Left colon (tissue), 2 donors: ENCODE results near the gene DPPA4. TPM values are rescaled to one million over a fixed set of nuclear protein-coding genes. Genes with fewer than 3 reads are reported as not detected.

ENCODE experiments used
- ATAC-seq: fragments of 200-7000 bp; cut with Tn5 transposase; one replicate; pipeline ENCODE4 v1.9.1; 2020; ENCODE audit warnings: mild to moderate bottlenecking, moderate library complexity
- DNase-seq, 2 donors: peaks; one replicate each; pipeline ENCODE4 v3.0.0-alpha.2; 2020
- intact Hi-C, 2 donors: fragments of 100-400 bp; cut with DNase I in 1 of 2; cut with micrococcal nuclease in 1 of 2; formaldehyde crosslinking; loops; one replicate each; pipeline versions ENCODE4 v1.11.2 to v1.14.0; 2022; cut with DNase I, micrococcal nuclease
- total RNA-seq, 2 donors: library from RNA; stranded (reverse); fragmentation: NEBNext Ultra II Directional; extraction: Animal tissue kit (Norgen Biotek cat#: 25700); gene quantifications; one replicate each; pipeline ENCODE4 v1.2.1, GENCODE V29; 2021
- donor health status: DM: no; HTN: no; CAD: no.
- donor health status: DM: yes; HTN: yes; CAD: no.

Gene DPPA4
- total RNA-seq, 2 donors from 2014 or later, result not detected

- ATAC-seq, result no peak
Observed at GRCh38 chr3:109339714-109340648, 2.6 kb upstream of the DPPA4 start.

DNA sequence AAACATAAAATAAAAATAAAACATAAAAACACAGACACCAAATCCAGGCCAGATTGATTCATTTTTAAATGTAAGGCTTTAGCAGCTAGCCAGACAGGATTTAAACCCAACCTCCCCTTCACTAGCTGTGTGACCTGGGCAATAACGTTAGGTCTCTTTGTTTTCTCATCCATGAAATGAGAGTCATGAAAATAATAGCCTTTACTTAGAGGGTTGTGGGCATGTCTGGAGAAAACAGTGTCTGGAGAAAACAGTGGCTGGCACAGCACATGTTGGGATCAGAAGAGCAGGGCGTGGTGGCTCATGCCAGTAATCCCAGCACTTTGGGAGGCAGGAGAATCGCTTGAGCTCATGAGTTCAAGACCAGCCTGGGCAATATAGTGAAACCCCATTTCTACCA, 1.9 kb upstream of the DPPA4 start:
- intact Hi-C loops, result no loop called here
- DNase-seq, result no peak
- no peak for ATAC-seq

More at GRCh38 chr3:109339714-109340648, 2.6 kb upstream of the DPPA4 start:
- intact Hi-C loops, result no loop called here
- DNase-seq, result no peak

DNA sequence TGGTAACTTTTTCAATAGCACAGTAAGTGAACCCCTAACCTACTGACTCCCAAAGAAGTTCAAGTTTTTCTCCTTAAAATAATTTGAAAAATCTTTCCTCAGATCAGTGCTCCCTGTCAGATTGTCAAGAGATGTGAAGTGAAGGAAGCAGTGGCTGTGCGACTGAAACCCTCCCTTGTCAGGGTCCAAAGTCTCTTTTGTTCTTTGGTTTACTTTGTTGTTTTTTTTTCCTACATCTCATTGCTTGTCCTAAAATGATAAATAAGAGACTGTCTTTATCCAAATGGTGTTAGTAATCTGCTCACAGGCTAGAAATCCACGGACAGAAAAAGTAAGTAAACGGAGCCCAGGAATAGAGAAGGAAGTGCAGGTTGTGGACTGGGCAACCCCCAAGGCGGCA, 976 bp upstream of the DPPA4 start:
- ATAC-seq (no peak), DNase-seq (no peak)
- intact Hi-C loops, result no loop called here

GRCh38 chr3:109336291-109336861, 970 bp downstream of the DPPA4 start:
- ATAC-seq (no peak), DNase-seq (no peak)
- intact Hi-C loops, result no loop called here

GRCh38 chr3:109334572-109334971, 2.8 kb downstream of the DPPA4 start:
- DNase-seq (no peak), ATAC-seq (no peak)
- intact Hi-C loops, result no loop called here

GRCh38 chr3:109331692-109332091, 5.7 kb downstream of the DPPA4 start:
- no peak for ATAC-seq
- DNase-seq, result no peak
- intact Hi-C loops, result no loop called here

GRCh38 chr3:109330405-109330804, 6.9 kb downstream of the DPPA4 start:
- DNase-seq, result no peak
- ATAC-seq, result no peak
- intact Hi-C loops, result no loop called here

GRCh38 chr3:109328202-109328601, 9.1 kb downstream of the DPPA4 start:
- no peak for ATAC-seq
- intact Hi-C loops, result no loop called here
- DNase-seq, result no peak

DNA sequence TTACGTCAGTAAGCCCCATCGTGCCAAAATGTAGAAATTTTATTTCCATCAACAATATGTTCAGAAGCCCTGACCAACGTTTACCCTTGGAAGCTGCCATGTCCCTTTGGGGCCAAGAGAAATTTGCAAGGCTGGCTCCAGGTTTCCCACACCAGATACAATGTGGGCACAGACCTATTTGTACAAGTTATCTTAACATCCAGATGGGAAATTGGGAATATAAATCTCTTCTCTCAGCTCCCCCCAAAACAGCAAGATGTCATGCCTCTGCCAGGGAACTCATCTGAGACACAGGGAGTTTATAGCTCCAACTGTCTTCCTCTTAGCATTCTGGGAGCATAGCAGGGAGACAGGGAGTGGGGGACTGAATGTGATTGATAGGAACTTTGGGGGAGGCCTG, 11.7 kb downstream of the DPPA4 start:
- DNase-seq (no peak), ATAC-seq (no peak)
- intact Hi-C loops, result no loop called here

DNA sequence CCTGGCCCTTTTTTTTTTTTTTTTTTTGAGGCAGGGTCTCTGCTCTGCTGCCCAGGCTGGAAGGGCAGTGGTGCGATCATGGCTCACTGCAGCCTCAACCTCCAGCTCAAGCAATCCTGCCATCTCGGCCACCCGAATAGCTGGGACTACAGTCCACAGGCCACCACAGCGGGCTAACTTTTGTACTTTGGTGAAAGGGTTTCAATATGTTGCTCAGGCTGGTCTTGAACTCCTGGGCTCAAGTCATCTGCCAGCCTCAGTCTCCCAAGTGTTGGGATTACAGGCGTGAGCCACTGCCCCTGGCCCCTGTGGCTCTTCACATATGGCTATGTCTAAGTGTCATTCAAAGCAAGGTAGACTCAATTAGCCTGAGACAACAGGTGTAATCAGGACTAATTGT, 12.2 kb downstream of the DPPA4 start:
- intact Hi-C loops, result no loop called here
- ATAC-seq (no peak), DNase-seq (no peak)

DNA sequence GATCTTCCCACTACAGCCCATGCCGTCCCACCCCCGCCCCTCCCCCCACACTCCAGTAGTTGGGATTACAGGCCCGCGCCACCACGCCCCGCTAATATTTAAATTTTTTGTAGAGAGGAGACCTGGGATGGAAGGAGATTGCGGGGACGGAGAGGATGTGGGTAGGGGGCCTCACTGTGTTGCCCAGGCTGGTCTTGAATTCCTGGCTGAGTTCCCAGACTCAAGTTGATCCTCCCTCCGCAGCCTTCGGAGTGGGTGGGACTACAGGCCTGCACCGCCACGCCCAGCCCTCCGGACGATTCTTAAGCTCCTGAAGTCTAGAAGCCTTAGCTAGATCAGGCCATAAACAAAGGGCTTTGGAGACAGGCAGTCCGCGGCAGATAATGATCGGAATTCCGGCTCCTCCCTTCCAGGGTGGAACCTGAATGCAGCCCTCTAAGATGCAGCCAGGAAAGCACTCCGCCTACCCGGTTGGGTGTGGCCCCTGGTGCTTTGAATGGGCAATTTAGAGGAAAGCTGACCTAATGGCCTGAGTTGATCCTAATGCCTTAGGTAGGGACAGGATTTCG, 21.1 kb downstream of the DPPA4 start, which contains the start of gene DPPA2:
Gene DPPA2 (minus strand): TSS at position 356 of the 569 bp plus-strand sequence. CDS start 1,975 bp downstream, outside the sequence.
- intact Hi-C loops, result no loop called here
- ATAC-seq (no peak), DNase-seq (no peak)

GRCh38 chr3:109313061-109313460, 24.3 kb downstream of the DPPA4 start:
- ATAC-seq, result no peak
- no peak for DNase-seq
- intact Hi-C loops, result no loop called here

DNA sequence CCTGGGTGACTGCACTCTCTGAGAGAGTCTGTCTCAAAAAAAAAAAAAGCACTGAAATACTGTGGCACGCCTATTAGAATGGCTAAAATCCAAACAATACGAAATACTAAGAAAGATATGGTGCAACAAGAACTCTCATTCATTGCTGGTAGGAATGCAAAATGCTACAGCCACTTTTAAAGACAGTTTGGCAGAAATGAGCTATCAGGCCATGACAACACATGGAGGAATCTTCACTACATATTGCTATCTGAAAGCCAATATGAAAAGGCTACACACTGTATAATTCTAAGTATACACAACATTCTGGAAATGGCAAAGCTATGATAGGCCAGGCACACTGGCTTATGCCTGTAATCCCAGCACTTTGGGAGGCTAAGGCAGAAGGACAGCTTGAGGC, 39.9 kb downstream of the DPPA4 start:
- intact Hi-C loops, result no loop called here
- ATAC-seq (no peak), DNase-seq (no peak)

DNA sequence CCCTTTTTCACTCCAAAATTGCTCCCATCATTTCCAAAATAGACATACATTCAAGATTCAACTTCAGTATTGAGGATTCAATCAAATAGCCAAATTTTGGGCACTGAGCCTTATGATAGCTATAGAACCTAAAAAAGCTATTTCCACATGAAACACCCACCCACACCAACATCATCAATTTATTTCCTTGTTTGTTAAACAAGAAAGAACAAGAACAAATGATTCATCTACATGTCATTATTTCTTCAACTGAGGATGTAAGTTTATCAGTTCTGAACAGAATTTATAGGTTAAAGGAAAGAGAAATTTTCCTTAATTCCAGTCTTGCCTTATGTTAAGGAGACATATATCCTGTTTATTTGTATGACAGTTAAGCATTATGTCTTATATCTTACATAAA, 53.3 kb downstream of the DPPA4 start:
- ATAC-seq (no peak), DNase-seq (no peak)
- intact Hi-C loops, result no loop called here

DNA sequence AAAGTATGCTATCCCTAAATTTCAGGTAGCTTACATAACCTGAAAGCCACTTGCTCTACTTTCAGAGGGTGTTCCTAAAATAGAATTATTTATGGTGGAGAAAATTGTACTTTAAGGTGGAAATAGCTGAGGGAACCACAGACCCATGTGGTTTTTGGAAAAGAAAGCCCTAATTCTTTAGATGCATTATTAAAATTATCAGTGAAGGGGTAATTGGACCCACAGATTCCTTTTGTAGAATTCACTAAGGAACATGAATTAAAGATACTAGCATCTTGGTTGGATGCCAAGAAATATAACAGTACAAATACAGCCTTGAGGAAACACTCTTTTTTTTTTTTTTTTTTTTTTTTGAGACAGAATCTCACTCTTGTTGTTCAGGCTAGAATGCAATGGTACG, 58.8 kb downstream of the DPPA4 start:
- ATAC-seq, result no peak
- intact Hi-C loops, result no loop called here
- no peak for DNase-seq

- DNase-seq, result no peak
Observed at GRCh38 chr3:109278141-109278540, 59.2 kb downstream of the DPPA4 start.

More at GRCh38 chr3:109278141-109278540, 59.2 kb downstream of the DPPA4 start:
- ATAC-seq, result no peak
- intact Hi-C loops, result no loop called here
